GM18498 (cell line): ENCODE data around the gene TRAF2.
"Not testable (repeated sequence)": the region's sequence is repeated elsewhere in the genome, so short reads cannot be mapped to it uniquely, and the experiment has no call there.

Source experiments
- ATAC-seq: cut with Tn5 transposase; IDR thresholded peaks from one replicate; pipeline ENCODE4 v1.9.1; 2021; ENCODE audit warnings: mild to moderate bottlenecking, moderate library complexity; ENCODE audit not compliant: unreplicated experiment

TRAF2 gene

GRCh38 chr9:136856541-136857141 lies 29.7 kb upstream of the TRAF2 start:
- no peak for ATAC-seq

GRCh38 chr9:136857166-136857565 lies 29.1 kb upstream of the TRAF2 start:
- no peak for ATAC-seq

- no peak for ATAC-seq
Measured at GRCh38 chr9:136857581-136858412, 28.5 kb upstream of the TRAF2 start.

GRCh38 chr9:136858452-136858843 lies 27.9 kb upstream of the TRAF2 start:
- ATAC-seq = no peak

GRCh38 chr9:136858844-136859757 lies 27.2 kb upstream of the TRAF2 start:
- ATAC-seq = no peak

- no peak for ATAC-seq
Measured at GRCh38 chr9:136860529-136860928, 25.8 kb upstream of the TRAF2 start.

- ATAC-seq = no peak
Measured at GRCh38 chr9:136860933-136861873, 25.1 kb upstream of the TRAF2 start.

- no peak for ATAC-seq
Measured at GRCh38 chr9:136861874-136862457, 24.4 kb upstream of the TRAF2 start.

GRCh38 chr9:136862849-136863622 lies 23.3 kb upstream of the TRAF2 start:
- ATAC-seq = no peak

GRCh38 chr9:136863623-136864273 lies 22.6 kb upstream of the TRAF2 start:
- ATAC-seq = no peak

GRCh38 chr9:136865041-136865767 lies 21.1 kb upstream of the TRAF2 start:
- ATAC-seq = no peak

GRCh38 chr9:136865768-136866103 lies 20.6 kb upstream of the TRAF2 start:
- peak; percentile 28 for ATAC-seq

- ATAC-seq = not testable (repeated sequence)
Measured at GRCh38 chr9:136866898-136867421, 19.4 kb upstream of the TRAF2 start.

GRCh38 chr9:136867480-136867879 lies 18.8 kb upstream of the TRAF2 start:
- ATAC-seq = no peak

GRCh38 chr9:136867917-136868316 lies 18.4 kb upstream of the TRAF2 start:
- no peak for ATAC-seq

- no peak for ATAC-seq
Measured at GRCh38 chr9:136868644-136869043, 17.7 kb upstream of the TRAF2 start.

- ATAC-seq = not testable (repeated sequence)
Measured at GRCh38 chr9:136869611-136870010, 16.7 kb upstream of the TRAF2 start.

GRCh38 chr9:136875155-136875554 lies 11.2 kb upstream of the TRAF2 start:
- no peak for ATAC-seq
